HL-60 (cell line): ENCODE measurements around the gene ZNF667.

ENCODE experiments used
- POLR2AphosphoS5 ChIP-seq: IDR thresholded peaks from 2 replicates; pipeline ENCODE4 v1.6.1; 2012; ENCODE audit warnings: low read depth
- SPI1 ChIP-seq: IDR thresholded peaks from 2 replicates; pipeline ENCODE4 v1.6.1; 2012; ENCODE audit warnings: low read depth, mild to moderate bottlenecking, borderline replicate concordance
- TF ChIP-seq, protein P1 (sequence below): IDR thresholded peaks from one replicate; pipeline ENCODE4 v1.5.1; 2011; ENCODE audit warnings: low read length, control low read depth, inconsistent platforms; ENCODE audit not compliant: insufficient read depth
- TF ChIP-seq, protein P2 (sequence below): IDR thresholded peaks from 2 replicates; pipeline ENCODE4 v1.6.1; 2012; ENCODE audit warnings: low read depth; ENCODE audit not compliant: insufficient replicate concordance

DNA sequence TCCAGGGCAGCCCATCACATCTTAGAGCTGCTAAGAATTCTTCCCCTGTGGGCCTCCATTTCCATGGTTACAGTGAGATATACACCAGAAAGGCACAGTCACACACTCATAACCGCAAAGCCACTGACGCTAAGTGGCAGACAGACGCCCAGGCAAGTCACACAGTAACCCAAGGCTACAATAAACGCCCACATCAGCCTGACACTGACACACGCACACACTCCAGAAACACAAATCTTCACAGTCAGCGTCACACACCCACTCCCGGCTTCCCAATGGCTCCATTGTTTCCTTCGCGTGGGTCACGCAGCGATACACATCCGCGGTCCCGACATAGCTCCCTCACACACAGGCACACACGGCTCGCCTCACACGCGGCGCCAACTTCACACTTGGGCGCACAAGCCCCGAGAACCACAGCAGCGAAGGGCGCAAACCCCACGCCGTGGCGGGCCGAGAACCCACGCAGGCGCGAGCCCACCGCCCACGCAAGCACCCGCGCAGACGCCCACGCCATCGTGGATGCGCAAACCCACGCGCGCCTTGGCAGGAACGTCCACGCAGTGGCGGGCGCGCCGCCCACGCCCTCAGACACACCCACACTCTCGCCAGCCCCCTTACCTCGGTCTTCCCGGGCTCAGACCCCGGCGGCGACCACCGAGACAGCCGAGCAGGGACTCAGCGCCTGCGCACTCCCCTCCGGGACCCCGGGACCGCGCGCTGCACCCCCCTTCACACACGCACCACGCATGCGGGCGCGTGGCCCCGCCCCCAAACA, at the start of gene ZNF667:
- TF ChIP-seq POLR2AphosphoS5 (no peak; the same call in 1 of the 2 replicates), SPI1 (no peak)
- TF ChIP-seq, protein P1, sequence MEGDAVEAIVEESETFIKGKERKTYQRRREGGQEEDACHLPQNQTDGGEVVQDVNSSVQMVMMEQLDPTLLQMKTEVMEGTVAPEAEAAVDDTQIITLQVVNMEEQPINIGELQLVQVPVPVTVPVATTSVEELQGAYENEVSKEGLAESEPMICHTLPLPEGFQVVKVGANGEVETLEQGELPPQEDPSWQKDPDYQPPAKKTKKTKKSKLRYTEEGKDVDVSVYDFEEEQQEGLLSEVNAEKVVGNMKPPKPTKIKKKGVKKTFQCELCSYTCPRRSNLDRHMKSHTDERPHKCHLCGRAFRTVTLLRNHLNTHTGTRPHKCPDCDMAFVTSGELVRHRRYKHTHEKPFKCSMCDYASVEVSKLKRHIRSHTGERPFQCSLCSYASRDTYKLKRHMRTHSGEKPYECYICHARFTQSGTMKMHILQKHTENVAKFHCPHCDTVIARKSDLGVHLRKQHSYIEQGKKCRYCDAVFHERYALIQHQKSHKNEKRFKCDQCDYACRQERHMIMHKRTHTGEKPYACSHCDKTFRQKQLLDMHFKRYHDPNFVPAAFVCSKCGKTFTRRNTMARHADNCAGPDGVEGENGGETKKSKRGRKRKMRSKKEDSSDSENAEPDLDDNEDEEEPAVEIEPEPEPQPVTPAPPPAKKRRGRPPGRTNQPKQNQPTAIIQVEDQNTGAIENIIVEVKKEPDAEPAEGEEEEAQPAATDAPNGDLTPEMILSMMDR, result no peak
- TF ChIP-seq, protein P2, sequence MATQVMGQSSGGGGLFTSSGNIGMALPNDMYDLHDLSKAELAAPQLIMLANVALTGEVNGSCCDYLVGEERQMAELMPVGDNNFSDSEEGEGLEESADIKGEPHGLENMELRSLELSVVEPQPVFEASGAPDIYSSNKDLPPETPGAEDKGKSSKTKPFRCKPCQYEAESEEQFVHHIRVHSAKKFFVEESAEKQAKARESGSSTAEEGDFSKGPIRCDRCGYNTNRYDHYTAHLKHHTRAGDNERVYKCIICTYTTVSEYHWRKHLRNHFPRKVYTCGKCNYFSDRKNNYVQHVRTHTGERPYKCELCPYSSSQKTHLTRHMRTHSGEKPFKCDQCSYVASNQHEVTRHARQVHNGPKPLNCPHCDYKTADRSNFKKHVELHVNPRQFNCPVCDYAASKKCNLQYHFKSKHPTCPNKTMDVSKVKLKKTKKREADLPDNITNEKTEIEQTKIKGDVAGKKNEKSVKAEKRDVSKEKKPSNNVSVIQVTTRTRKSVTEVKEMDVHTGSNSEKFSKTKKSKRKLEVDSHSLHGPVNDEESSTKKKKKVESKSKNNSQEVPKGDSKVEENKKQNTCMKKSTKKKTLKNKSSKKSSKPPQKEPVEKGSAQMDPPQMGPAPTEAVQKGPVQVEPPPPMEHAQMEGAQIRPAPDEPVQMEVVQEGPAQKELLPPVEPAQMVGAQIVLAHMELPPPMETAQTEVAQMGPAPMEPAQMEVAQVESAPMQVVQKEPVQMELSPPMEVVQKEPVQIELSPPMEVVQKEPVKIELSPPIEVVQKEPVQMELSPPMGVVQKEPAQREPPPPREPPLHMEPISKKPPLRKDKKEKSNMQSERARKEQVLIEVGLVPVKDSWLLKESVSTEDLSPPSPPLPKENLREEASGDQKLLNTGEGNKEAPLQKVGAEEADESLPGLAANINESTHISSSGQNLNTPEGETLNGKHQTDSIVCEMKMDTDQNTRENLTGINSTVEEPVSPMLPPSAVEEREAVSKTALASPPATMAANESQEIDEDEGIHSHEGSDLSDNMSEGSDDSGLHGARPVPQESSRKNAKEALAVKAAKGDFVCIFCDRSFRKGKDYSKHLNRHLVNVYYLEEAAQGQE, result no peak
